NCI-H2227 treated with DMSO at 0.1 percent for 48 hours (cell line): ENCODE measurements around the gene AGPAT3.

Source experiments
- DNase-seq: peaks from one replicate; lab custom pipeline; 2025; lab: John Stamatoyannopoulos, UW

The AGPAT3 gene

DNA sequence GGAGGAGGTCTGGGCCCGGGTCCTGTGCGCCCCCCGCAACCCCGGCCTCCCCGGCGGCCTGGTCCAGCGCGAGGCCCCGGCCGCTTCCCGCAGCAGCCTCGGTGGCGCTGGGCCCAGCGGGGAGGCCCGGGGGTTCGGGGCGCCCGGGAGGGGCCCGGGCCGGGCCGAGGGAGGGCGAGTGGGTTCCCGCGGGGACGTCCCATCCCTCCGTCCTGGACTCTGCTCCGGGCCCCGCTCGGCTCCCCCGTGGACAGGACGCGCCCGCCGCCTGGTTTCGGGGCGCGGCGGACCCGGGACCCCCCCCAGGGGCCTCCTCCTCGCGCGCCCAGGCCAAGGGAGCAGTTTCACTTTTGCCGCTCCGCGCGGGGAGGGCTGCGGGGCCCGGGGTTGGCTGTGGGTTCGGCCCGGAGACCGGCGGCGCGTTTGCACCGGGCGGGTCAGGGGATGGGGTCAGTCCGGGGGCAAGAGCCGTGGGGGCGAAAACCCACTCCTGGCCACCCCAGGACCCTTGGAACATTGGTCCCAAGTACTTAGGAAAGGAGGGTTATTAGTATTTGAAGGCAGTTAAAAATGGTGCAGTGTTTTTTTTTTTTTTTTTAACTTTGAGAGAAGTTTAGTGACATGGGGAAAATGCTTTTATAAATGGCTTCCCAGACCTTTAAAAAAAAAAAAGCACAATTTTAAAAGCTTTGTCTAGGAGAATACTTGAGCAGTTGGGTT, 677 bp downstream of the AGPAT3 start:
- no peak for DNase-seq

DNA sequence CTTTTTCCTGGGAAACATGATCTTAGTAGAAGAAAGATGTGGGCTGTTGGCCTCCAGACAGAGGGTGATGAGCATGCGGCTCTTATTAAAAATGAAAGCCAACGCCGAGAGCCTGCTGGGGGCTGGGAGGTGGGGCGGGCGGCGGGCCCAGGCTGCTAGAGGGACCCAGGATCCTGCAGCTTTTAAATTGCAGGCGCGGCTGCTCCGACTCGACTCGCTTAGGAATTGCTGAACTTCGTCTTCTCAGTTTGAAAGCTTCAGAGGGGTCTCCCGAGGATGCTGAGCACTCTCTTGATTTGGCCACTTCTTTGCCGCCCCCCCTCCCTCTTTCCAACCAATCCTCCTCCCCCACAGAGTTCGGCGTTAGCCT, 1.2 kb downstream of the AGPAT3 start:
- peak; percentile 55 for DNase-seq

DNA sequence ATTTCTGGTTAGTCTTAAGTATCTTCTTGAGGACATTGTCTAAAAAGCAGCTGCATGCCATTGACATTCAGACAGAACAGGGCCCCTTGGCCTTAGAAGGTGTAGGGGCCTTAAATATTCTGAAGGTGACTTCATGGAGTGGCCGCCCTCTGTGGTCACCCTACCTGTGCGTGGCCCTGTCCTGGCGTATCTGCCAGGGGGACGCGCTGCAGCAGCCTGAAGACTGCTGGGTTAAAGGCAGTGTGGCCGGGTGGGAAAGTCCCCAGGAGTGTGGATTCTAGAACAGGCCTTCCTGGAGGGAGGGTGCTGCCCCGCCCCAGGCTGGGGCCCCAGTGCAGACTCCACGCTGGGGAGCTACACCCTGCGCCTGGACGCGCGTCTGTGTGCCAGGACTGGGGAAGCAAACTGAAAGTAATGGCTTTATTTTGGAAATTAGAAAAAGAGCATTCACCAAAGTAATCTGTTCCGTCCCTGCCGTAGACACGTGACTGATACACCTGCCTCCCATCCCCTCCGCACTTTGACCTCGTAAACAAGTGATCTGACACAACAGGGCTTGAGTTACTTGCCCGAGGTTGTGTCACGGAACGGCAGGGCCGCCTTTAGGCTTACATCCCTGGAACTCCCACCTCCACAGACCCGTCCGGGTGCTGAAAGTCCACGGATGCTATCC, 1.8 kb downstream of the AGPAT3 start:
- no peak for DNase-seq

DNA sequence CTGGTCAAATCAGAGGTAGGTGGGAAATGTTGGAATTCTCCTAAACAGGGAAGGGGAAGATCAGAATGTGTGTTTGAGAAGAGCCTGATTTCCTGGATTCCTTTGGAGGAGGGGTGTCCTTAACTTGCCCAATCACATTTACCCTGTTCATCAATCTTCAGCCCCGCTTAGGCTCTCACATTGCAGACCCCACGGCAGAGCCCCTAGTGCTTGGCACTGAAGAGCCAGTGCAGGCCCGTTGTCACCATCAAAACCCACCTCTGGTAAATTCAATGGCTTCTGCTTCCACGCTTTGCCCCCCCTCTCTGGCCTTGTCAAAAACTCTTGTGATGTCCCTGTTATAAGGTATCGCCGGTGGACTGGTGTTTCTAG, 2.3 kb downstream of the AGPAT3 start:
- DNase-seq, result no peak

DNA sequence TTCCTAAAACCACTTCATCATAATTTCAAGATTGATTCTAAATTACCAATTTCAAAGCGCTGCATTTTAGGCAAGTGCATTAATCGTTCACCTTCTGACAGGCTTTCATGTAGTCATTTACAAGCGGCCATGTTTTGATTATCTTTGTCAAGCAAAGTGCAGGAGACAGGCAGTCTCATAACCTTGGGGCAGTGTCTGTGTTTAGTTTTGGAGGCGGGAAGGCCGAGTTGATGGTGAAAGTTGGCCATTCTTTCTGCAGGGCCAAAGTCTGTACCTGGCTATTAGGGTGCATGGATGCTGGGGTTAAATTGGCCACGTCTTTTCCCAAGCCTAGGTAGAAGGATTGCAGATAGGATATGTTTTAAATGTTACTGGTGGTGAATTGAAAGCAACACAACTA, 2.9 kb downstream of the AGPAT3 start:
- no peak for DNase-seq

DNA sequence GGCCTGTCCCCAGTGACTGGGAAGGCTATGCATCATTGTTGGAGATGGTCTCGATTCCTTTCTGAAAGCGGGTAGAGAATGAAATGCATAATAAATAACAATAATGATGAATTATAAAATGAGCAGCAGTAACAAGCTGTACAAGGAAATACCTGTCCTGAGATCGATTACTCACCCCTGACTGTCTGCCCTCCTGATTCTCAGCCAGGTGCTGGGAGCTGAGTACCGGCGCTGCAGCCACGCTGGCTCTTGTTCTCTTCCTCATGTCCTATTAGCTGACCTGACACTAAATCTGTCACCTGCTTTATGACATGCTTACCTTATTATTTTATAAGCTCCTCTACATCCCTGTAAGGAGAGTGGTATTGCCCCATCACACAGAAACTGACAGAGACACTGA, 3.4 kb downstream of the AGPAT3 start:
- no peak for DNase-seq

DNA sequence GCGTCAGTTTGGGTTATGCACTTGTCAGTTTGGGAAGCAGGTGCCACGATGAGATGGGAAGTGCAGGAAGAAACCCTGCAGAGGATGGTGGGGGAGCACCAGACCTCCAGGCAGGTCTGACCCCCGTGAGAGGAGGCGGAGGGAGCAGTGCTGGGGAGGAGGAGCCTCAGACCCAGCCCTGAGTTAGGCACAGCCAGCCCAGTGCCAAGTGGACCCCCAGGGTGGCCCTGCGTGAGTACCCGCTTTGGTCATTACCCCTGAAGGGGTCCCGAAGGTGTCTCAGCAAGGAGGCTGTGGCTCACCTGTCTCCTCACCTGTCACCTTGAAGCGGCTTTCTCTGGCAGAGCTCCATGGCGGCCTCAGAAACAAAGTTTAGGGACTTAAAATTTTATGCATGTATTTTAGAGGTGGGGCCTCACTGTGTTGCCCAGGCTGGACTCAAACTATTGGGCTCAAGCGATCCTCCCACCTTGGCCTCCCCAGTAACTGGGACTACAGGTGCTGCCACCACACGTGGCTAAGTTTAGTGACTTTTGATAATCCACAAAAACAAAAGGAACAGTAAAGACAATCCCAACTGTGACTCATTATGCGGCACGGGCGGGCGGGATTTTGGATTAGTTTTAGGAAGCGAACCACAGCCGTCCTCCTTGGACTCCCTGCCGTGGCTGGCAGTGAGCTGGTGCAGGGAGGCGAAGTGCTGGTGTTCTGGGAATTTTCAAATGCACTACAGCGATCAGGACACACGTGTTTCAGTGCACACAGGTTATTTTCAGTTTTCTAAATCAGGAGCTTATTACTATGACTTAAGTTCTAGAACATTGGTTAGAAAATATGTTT, 4.7 kb downstream of the AGPAT3 start:
- no peak for DNase-seq

DNA sequence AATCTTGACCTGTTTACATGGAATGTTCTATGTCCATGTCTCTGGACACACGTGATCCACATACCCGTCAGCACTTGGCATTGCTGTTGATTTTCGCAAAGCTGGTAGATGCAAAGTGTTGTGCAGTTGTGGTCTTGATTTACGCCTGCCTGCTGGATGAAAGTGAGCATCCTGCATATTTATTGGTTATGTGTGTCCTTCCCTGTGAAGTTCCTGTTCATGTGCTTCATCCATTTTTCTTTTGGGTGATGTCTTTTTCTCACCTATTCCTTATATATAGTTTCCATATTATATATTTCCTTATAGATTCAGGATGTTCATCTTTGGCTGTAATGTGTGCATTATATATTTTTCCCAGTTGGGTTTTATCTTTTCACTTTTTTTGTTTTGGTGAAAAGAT, 6.5 kb downstream of the AGPAT3 start:
- DNase-seq, result no peak

DNA sequence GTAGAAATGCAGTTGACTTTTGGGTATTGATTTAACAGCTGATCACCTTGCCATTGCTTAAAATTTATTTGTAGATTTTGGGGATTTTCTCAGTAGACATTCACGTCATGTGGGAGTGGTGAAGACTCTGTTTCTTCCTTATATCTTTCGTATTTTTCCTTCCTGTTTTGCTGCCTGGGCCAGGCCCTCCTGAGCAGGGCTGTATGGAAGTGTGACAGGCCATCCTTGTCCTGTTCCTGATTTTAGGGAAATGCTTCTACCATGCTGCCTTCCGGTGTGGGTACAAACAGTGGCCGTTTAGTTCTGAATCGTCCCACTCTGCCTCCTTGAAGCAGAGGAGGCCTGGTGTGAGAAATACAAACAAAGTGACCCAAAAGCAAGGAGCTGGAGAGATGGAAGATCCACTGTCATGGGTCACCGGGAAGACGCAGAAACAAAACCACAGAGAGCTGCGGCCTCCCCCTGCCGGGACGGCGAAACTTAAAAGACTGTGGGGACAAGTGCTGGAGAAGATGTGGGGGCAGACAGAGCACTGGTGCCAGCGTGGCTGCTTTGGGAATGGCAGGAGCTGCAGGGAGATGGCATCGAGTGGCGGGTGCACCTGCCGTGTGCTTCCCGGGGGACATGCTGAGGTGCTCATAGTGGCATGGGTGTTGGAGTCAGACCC, 7.6 kb downstream of the AGPAT3 start:
- no peak for DNase-seq

DNA sequence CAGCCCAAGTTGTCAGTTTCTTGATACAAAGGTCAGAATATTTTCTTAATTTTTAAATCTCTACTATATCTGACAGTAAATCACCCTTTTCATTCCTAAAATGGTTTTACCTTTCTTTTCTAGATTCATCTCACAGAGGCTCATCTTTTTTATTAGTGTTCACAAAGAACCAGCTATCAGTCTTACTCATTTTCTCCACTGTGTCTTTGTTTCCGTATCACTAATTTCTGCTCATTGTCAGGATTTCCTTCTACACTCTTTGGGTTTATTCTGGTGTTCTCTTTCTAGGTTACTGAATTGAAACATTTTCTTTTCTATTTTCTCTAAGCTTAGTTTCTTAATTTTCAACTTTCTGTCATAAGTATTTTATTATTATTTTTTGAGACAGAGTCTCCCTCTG, 8.7 kb downstream of the AGPAT3 start:
- no peak for DNase-seq

DNA sequence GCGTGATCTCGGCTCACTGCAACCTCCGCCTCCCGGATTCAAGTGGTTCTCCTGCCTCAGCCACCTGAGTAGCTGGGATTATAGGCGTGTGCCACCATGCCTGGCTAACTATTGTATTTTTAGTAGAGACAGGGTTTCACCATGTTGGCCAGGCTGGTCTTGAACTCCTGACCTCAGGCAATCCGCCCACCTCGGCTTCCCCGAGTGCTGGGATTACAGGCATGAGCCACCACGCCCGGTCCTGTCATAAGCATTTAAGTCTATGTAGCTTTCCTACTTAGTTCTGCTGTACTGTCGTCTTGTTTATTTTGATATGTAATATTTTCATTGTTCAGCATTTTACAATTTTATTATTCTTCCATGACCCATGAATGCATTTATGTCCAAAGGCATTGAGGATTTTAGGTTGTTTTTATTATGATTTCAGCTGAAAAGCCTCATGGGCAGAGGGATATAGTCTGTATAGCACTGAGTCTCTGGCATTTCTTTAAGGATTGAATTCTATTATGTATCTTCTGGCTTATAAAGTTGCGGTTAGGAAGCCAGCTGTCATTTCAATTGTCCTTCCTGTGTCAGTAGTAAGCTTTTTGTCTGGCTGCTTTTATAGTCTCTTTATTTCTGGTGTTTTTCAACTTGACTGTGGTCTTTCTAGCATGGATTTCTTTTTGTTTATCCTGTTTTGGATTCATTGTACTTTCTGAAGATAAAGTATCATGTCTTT, 9.2 kb downstream of the AGPAT3 start:
- no peak for DNase-seq

DNA sequence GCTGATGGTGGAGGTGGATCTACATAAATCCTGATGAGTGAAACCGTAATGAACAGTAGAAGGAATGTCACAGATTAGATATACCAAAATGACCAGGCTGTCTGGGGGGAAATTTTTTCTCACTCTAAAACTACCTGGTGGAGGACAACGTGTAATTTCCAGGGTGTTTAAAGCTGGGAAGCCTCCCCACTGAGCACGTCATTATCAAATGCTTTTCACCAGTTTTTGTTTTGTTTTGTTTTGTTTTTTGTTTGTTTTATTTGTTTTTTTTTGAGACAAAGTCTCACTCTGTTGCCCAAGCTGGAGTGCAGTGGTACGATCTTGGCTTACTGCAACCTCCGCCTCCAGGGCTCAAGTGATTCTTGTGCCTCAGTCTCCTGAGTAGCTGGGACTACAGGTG, 11.6 kb downstream of the AGPAT3 start:
- DNase-seq, result no peak

DNA sequence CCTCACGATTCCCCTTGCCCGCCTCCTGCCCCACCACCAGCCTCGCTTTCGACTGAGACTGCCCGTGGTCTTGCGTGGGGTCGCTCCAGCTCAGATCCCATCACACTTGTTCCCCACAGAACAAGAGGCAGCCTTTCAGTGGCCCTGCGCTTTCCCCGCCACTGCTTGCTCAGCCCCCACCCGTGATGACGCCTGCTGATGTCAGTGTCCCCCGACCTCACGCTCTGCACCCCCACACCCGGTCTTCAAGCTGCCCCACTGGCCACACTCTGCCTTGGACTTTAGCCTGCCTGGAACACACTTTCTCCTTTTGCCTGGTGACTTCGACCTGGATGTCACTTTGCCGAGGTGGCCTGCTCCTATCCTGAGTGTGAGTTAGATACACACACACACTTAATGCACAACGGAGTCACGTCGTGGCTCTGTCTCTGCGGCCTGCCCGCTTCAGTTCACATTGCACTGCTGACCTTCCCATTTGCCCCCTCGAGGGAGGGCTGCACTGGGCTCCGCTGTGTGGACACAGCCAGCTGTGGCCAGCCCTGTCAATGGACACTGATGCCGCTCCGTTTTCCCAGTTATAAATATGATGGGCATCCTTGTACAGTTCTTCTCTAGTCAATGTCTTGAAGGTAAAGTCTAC, 13.0 kb downstream of the AGPAT3 start:
- DNase-seq, result no peak

DNA sequence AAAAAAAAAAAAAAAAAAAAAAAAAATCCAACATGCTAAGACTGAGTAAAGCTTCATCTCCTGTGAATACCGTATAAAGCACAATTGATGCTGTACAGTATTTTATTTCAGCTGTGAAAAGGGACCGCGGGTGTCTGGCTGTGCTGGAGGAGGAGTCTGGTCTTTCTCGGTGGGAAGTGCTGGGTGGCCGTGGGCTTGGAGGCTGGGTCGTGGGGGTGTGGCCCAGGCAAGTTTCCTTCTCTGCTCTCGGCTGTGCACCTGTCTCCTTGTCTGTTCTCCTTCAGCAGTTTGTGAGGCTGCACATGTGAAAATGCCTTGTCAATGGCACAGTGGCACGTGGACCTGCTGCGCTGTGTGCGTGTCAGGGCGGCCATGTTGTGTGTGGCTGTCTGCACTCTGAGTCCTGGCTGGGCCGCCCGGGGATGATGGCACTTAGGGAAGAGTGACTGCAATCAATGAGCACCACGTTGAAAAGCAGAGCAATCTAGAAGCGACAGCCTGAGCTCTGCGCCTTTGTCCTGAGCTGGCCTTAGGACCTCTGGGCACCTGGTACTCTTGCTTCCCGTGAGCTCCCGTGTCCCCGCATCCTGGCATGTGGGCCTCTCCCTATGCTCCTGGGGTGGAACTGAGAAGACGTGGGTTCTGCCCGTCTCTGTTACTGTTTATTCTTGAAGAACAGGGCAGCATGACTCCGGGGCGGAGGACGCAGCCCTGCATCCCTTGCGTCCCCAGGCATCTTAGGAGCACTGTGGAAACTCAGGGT, 14.5 kb downstream of the AGPAT3 start:
- DNase-seq, result no peak

DNA sequence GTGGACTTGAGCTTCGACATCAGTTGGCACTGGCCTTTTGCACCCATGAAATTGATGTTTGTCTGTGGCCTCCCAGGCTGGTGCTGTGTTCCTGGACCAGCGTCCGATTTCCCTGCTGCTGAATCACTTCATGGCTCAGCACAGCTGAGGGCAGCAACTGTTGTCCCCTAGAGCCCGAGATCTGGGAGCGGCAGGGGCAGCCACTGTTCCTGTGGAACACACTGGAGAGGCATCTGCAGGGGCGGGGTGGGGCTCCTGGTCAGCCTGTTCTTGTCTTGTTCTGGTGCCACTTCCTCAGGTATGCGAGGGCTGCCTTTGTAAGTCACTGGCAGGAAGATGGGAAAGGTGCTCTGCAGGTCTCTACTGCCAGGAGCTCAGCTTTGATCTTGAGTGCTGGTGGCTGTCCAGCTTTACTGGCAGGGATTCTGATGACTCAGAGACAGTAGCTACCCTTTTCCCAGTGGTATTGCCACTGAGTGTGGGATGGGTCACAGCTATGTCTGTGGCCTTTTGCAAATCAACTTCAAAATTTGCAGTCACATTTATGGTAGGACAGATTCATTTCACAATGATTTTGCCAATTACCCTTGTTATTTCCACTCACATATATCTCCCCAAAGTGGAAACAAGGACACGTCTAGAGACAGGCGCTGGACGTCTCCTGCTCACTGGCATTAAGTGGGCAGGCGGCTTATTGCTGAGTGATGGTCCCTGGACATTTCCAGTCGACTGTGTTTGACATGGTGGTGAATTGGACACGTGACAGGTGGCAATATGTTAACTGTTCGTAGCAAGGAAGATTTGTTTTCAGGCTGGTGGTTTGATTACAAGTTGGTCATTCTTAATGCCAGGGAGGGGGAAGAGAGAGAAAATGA, 15.3 kb downstream of the AGPAT3 start:
- DNase-seq, result no peak

DNA sequence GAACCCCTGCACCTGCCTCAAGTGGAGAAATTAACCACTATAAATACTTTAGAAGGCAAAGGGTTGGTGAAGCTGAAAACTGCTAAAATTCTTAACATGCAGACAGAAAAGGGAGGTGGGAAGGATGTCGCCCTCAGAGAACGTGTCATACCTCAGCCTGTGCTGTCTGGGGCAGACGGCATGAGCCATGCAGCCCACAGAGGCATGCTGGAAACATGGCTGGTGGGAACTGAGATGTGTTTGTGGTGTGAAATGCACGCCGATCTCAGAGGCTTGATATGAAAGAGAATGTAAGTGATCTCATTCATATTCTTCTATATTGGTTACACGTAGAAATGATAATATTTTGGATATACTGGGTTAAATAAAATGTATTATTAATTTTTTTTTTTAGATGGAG, 16.3 kb downstream of the AGPAT3 start:
- no peak for DNase-seq

DNA sequence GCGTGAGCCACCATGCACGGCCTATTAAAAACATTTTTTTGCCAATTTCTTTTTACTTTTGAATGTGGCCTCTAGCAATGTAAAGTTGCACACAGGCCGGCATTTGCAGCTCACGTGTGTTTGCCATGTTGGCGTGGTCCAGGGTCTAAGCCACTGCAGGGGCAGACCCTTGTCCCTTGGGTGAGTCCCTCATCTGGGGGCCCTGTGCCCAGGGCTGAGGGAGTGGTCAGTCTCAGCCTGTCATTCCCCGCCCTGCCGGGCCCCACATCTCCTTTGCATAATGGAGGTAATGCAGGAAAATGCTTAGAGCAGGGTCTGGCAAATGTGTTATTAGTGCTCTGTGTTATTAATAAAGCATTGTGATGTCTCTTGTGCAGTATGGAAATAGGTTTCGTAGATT, 16.9 kb downstream of the AGPAT3 start:
- DNase-seq, result no peak

DNA sequence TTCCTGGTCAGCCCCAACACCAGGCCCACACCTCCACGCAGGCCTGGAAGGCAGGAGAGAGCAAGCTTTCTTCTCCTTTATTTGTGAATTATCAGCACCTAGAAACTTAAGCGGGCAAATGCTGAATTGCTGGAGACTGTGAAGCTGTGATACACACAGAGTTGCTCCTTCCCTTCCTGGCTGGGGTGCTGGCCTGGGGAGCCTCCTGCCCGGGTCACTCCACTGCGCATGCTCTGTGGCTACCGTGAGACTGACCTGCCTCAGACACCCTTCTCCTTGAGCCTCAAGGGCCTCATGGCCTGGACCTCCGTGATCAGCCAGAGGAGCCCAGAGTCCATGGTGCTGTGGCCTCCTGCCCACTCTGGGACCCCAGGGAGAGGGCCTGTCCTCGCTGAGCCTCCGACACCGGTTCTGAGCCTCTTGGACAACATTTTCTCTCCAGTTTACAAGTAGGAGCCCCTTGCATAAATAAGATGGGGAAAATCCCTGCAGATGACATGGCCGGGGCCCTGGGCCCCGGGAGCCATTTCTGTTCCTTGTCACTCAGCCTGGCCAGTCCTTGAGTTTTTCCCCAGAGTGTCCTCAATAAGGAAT, 18.0 kb downstream of the AGPAT3 start:
- no peak for DNase-seq
